CD1c-positive myeloid dendritic cell (primary cell): Measurements from ENCODE around the gene APOH.

ENCODE experiments used
- DNase-seq: peaks from one replicate; pipeline ENCODE4 v3.0.0-alpha.2; 2016; ENCODE audit errors: extremely low spot score

APOH gene

GRCh38 chr17:66234611-66235010 lies 5.4 kb upstream of the APOH start:
- DNase-seq, result no peak

- DNase-seq, result no peak
Observed at GRCh38 chr17:66233023-66233753, 4.0 kb upstream of the APOH start.

GRCh38 chr17:66230922-66231591 lies 1.8 kb upstream of the APOH start:
- no peak for DNase-seq

- DNase-seq, result no peak
Observed at GRCh38 chr17:66229783-66230538, 746 bp upstream of the APOH start.

GRCh38 chr17:66227212-66228045 lies 1.8 kb downstream of the APOH start:
- DNase-seq, result no peak

- no peak for DNase-seq
Observed at GRCh38 chr17:66222798-66223350, 6.3 kb downstream of the APOH start.

GRCh38 chr17:66221755-66222530 lies 7.3 kb downstream of the APOH start:
- DNase-seq, result no peak

GRCh38 chr17:66221343-66221742 lies 7.9 kb downstream of the APOH start:
- DNase-seq, result no peak

- DNase-seq, result no peak
Observed at GRCh38 chr17:66220079-66220835, 9.0 kb downstream of the APOH start.

- no peak for DNase-seq
Observed at GRCh38 chr17:66215529-66215911, 13.7 kb downstream of the APOH start.

GRCh38 chr17:66214884-66215528 lies 14.2 kb downstream of the APOH start:
- no peak for DNase-seq

- DNase-seq, result no peak
Observed at GRCh38 chr17:66211047-66211810, 18.0 kb downstream of the APOH start.

GRCh38 chr17:66210208-66210574 lies 19.0 kb downstream of the APOH start:
- no peak for DNase-seq

- no peak for DNase-seq
Observed at GRCh38 chr17:66207936-66208335, 21.3 kb downstream of the APOH start.

GRCh38 chr17:66203274-66204015 lies 25.8 kb downstream of the APOH start:
- DNase-seq, result no peak

GRCh38 chr17:66200685-66201092 lies 28.5 kb downstream of the APOH start:
- peak; percentile 63 for DNase-seq

- no peak for DNase-seq
Observed at GRCh38 chr17:66198242-66198641, 31.0 kb downstream of the APOH start.

- no peak for DNase-seq
Observed at GRCh38 chr17:66192378-66192687, 36.9 kb downstream of the APOH start.
